GM23338 (cell line): ENCODE measurements around the gene ZIC5. TPM values are rescaled to one million over a fixed set of nuclear protein-coding genes. Genes with fewer than 3 reads are reported as not detected.

Experiments
- ATAC-seq: fragments of 200-7000 bp; cut with Tn5 transposase; 3 replicates; pipeline ENCODE4 v1.9.1; 2020
- DNase-seq: peaks from one replicate; pipeline ENCODE4 v3.0.0-alpha.2; 2015; ENCODE audit warnings: low spot score
- H2AFZ ChIP-seq: fragments of 200-600 bp; sonication (generic); 2 replicates; pipeline ENCODE4 v1.8.0; 2016; ENCODE audit warnings: antibody characterized with exemption, mild to moderate bottlenecking, moderate library complexity
- H3F3A ChIP-seq: fragments of 200-600 bp; sonication (generic); replicated peaks from 2 replicates; pipeline ENCODE4 v1.8.0; 2017; ENCODE audit warnings: antibody characterized with exemption, mixed run types, low read depth
- H3K27ac ChIP-seq: fragments of 200-600 bp; sonication (generic); 2 replicates; pipeline ENCODE4 v1.6.1; 2016; ENCODE audit warnings: low read depth
- H3K27me3 ChIP-seq: fragments of 200-600 bp; sonication (generic); 2 replicates; pipeline ENCODE4 v1.8.0; 2016; ENCODE audit warnings: mild to moderate bottlenecking, mixed run types, moderate library complexity; ENCODE audit not compliant: insufficient read depth
- H3K36me3 ChIP-seq: fragments of 200-600 bp; sonication (generic); 2 replicates; pipeline ENCODE4 v1.8.0; 2016; ENCODE audit warnings: mild to moderate bottlenecking; ENCODE audit not compliant: insufficient read depth
- H3K4me1 ChIP-seq: fragments of 200-600 bp; sonication (generic); 2 replicates; pipeline ENCODE4 v1.8.0; 2016; ENCODE audit warnings: mild to moderate bottlenecking, moderate library complexity; ENCODE audit not compliant: insufficient read depth
- H3K4me2 ChIP-seq: fragments of 200-600 bp; sonication (generic); 2 replicates; pipeline ENCODE4 v1.7.1; 2017; ENCODE audit warnings: mixed run types
- H3K4me3 ChIP-seq: fragments of 200-600 bp; sonication (generic); 2 replicates; pipeline ENCODE4 v1.6.1; 2016; ENCODE audit warnings: mixed run types
- H3K79me2 ChIP-seq: fragments of 200-600 bp; sonication (generic); replicated peaks from 2 replicates; pipeline ENCODE4 v1.8.0; 2017; ENCODE audit warnings: mild to moderate bottlenecking; ENCODE audit not compliant: insufficient read depth
- H3K9me2 ChIP-seq: fragments of 200-600 bp; sonication (generic); 2 replicates; pipeline ENCODE4 v1.8.0; 2017; ENCODE audit not compliant: insufficient read depth
- H4K20me1 ChIP-seq: fragments of 200-600 bp; sonication (generic); replicated peaks from 2 replicates; pipeline ENCODE4 v1.8.0; 2017; ENCODE audit warnings: mild to moderate bottlenecking; ENCODE audit not compliant: insufficient read depth
- H3K27ac Mint-ChIP-seq: 2 replicates; pipeline ENCODE4 v1.8.0; 2020; ENCODE audit warnings: inconsistent platforms, mild to moderate bottlenecking, moderate library complexity, mixed read lengths
- H3K27me3 Mint-ChIP-seq: 3 replicates; pipeline ENCODE4 v1.8.0; 2022; ENCODE audit warnings: low read depth, mild to moderate bottlenecking, moderate library complexity, mixed read lengths, inconsistent platforms; ENCODE audit not compliant: insufficient read depth, poor library complexity
- H3K36me3 Mint-ChIP-seq: 3 replicates; pipeline ENCODE4 v1.8.0; 2021; ENCODE audit warnings: low read depth, mild to moderate bottlenecking, inconsistent platforms, moderate library complexity, mixed read lengths
- H3K4me1 Mint-ChIP-seq: 3 replicates; pipeline ENCODE4 v1.8.0; 2020; ENCODE audit warnings: mild to moderate bottlenecking, inconsistent platforms, mixed read lengths
- H3K4me3 Mint-ChIP-seq: 3 replicates; pipeline ENCODE4 v1.8.0; 2021; ENCODE audit warnings: moderate library complexity, mild to moderate bottlenecking, inconsistent platforms, mixed read lengths
- H3K9me3 Mint-ChIP-seq: 3 replicates; pipeline ENCODE4 v1.8.0; 2020; ENCODE audit warnings: moderate library complexity, mild to moderate bottlenecking, inconsistent platforms, mixed read lengths
- CREB1 ChIP-seq: fragments of 250-450 bp; sonication (Bioruptor Pico); IDR thresholded peaks from 2 replicates; pipeline ENCODE4 v1.5.0; 2020; ENCODE audit warnings: low read depth, mild to moderate bottlenecking, moderate library complexity
- CTCF ChIP-seq, 2 experiments: fragments of 200-600 bp in 1 of 2; sonication (generic) in 1 of 2; conservative IDR thresholded peaks; 2 replicates each; pipeline versions ENCODE4 v1.5.1 to v1.6.1; 2016 to 2017; ENCODE audit warnings: antibody characterized with exemption in 2 of 2, low read depth in 2 of 2, mild to moderate bottlenecking in 2 of 2, moderate library complexity in 1 of 2
- EZH2 ChIP-seq: fragments of 200-600 bp; sonication (generic); IDR thresholded peaks from one replicate; pipeline ENCODE4 v1.8.0; 2017; ENCODE audit warnings: antibody characterized with exemption, mild to moderate bottlenecking, low read depth; ENCODE audit not compliant: unreplicated experiment
- EZH2phosphoT487 ChIP-seq: fragments of 200-600 bp; sonication (generic); IDR thresholded peaks from one replicate; pipeline ENCODE4 v1.8.1; 2018; ENCODE audit warnings: antibody characterized with exemption; ENCODE audit not compliant: unreplicated experiment
- JUNB ChIP-seq: IDR thresholded peaks from one replicate; pipeline ENCODE4 v1.6.1; 2016; ENCODE audit warnings: antibody characterized with exemption; ENCODE audit not compliant: unreplicated experiment
- POLR2AphosphoS5 ChIP-seq: IDR thresholded peaks from 2 replicates; pipeline ENCODE4 v1.6.1; 2016; ENCODE audit warnings: antibody characterized with exemption, low read depth
- REST ChIP-seq: IDR thresholded peaks from one replicate; pipeline ENCODE4 v1.6.1; 2018; ENCODE audit warnings: antibody characterized with exemption; ENCODE audit not compliant: unreplicated experiment
- STAT1 ChIP-seq: IDR thresholded peaks from one replicate; pipeline ENCODE4 v1.6.1; 2016; ENCODE audit warnings: antibody characterized with exemption; ENCODE audit not compliant: unreplicated experiment
- ZNF114 ChIP-seq: fragments of 250-450 bp; sonication (Bioruptor Pico); IDR thresholded peaks from 2 replicates; pipeline ENCODE4 v1.5.0; 2020; ENCODE audit warnings: mild to moderate bottlenecking, moderate library complexity
- ZNF331 ChIP-seq: fragments of 250-450 bp; sonication (Bioruptor Pico); IDR thresholded peaks from 2 replicates; pipeline ENCODE4 v1.5.0; 2020; ENCODE audit warnings: low read depth, mild to moderate bottlenecking, moderate library complexity
- ZNF462 ChIP-seq: fragments of 250-450 bp; sonication (Bioruptor Pico); IDR thresholded peaks from 2 replicates; pipeline ENCODE4 v1.5.0; 2020; ENCODE audit warnings: mild to moderate bottlenecking, moderate library complexity
- polyA plus RNA-seq: library from polyadenylated mRNA; unstranded; fragments of >200 nt; fragmentation: Nextera tagmentation; extraction: Ambion mirVana; gene quantifications from 2 replicates; pipeline ENCODE4 v1.2.1, GENCODE V29; 2016
- total RNA-seq: library from RNA; depleted of rRNA; stranded (reverse); fragments of >200 nt; shearing (Covaris generic); gene quantifications from 2 replicates; pipeline ENCODE4 v1.2.3, GENCODE V29; 2014

Gene ZIC5
- total and polyA plus RNA-seq, 2 experiments from 2014 or later, result 14.1 to 28.0 TPM

GRCh38 chr13:99941086-99941485, 30.5 kb downstream of the ZIC5 start (continued):
- no peak for TF ChIP-seq ZNF462 (CRISPR knock-in tag)
- TF ChIP-seq EZH2phosphoT487, result no peak
- no peak for TF ChIP-seq ZNF331 (CRISPR knock-in tag)
- TF ChIP-seq CREB1 (CRISPR knock-in tag), result no peak
- no peak for TF ChIP-seq EZH2
- no peak for TF ChIP-seq JUNB
- TF ChIP-seq POLR2AphosphoS5, result no peak
- no peak for TF ChIP-seq STAT1

- DNase-seq, result no peak
- ATAC-seq, result no peak
- TF ChIP-seq STAT1 (no peak), POLR2AphosphoS5 (no peak), CTCF (conservative IDR thresholded peaks at IDR 0.05; ENCODE audit: low read depth in 2 of 2) (no peak), CREB1 (CRISPR knock-in tag) (no peak), EZH2phosphoT487 (no peak), JUNB (no peak), EZH2 (no peak), REST (no peak), ZNF114 (CRISPR knock-in tag) (no peak)
These were observed 32.9 kb downstream of the ZIC5 start for GRCh38 chr13:99938635-99939034.

More at GRCh38 chr13:99938635-99939034, 32.9 kb downstream of the ZIC5 start:
- no peaks in the 10 kb centered on the region for H3K79me2 ChIP-seq
- no peaks in the 10 kb centered on the region for H4K20me1 ChIP-seq
- no peaks in the 10 kb centered on the region for H3K9me2 ChIP-seq
- no peaks in the 10 kb centered on the region for H3K9me3 Mint-ChIP-seq
- H3K27me3 Mint-ChIP-seq, result peaks cover 4% of the 10 kb centered on the region
- no peak overlapping the region for H3K4me3 ChIP-seq
- H3K4me3 Mint-ChIP-seq, result no peak overlapping the region
- H3K36me3 ChIP-seq, result no peaks in the 10 kb centered on the region
- no peaks in the 10 kb centered on the region for H3K27me3 ChIP-seq
- H3F3A ChIP-seq, result peaks cover 8% of the 10 kb centered on the region
- no peak overlapping the region for H3K27ac ChIP-seq
- H3K4me1 Mint-ChIP-seq, result no peaks in the 10 kb centered on the region; the same call in 2 of the 3 replicates
- H2AFZ ChIP-seq, result no peak overlapping the region
- H3K27ac Mint-ChIP-seq, result no peak overlapping the region
- H3K4me1 ChIP-seq, result no peaks in the 10 kb centered on the region
- no peak overlapping the region for H3K4me2 ChIP-seq
- no peaks in the 10 kb centered on the region for H3K36me3 Mint-ChIP-seq
